ENCODE results near the gene ODAD4.

DNA sequence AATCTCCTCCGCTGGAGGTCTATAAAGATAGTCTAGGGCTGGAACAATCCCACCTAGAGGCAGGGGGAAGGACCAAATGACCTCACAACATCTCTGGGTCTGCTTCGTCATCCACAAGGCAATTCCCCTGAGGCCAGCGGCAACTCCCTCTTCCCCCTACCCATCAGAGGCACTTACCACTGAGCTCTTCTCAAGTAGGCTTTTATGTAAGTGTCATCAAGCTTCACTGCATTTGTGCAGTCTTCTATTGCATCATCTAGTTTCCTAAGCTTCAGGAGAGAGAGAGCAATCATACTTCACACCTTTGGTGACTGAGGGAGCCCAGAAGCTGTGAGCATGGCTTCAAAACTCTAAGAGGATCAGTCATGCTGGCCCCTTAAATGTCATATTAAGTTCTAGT lies 57.2 kb downstream of the ODAD4 start:
- TF ChIP-seq, protein P1, sequence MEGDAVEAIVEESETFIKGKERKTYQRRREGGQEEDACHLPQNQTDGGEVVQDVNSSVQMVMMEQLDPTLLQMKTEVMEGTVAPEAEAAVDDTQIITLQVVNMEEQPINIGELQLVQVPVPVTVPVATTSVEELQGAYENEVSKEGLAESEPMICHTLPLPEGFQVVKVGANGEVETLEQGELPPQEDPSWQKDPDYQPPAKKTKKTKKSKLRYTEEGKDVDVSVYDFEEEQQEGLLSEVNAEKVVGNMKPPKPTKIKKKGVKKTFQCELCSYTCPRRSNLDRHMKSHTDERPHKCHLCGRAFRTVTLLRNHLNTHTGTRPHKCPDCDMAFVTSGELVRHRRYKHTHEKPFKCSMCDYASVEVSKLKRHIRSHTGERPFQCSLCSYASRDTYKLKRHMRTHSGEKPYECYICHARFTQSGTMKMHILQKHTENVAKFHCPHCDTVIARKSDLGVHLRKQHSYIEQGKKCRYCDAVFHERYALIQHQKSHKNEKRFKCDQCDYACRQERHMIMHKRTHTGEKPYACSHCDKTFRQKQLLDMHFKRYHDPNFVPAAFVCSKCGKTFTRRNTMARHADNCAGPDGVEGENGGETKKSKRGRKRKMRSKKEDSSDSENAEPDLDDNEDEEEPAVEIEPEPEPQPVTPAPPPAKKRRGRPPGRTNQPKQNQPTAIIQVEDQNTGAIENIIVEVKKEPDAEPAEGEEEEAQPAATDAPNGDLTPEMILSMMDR (conservative IDR thresholded peaks at IDR 0.05; ENCODE audit: low read depth, low read length) = no peak
- TF ChIP-seq MXI1 (IDR thresholded peaks at IDR 0.05; ENCODE audit: borderline replicate concordance, low read depth, low read length) = no peak
- no peak for TF ChIP-seq POLR2A (IDR thresholded peaks at IDR 0.05; ENCODE audit: low read depth, low read length)
- no peak for TF ChIP-seq BHLHE40 (IDR thresholded peaks at IDR 0.05; ENCODE audit: low read depth, low read length)
- TF ChIP-seq RAD21 (IDR thresholded peaks at IDR 0.05; ENCODE audit: low read length) = no peak
- no peak for TF ChIP-seq MAZ (IDR thresholded peaks at IDR 0.05; ENCODE audit: borderline replicate concordance, low read depth, low read length)
- TF ChIP-seq, protein P2, sequence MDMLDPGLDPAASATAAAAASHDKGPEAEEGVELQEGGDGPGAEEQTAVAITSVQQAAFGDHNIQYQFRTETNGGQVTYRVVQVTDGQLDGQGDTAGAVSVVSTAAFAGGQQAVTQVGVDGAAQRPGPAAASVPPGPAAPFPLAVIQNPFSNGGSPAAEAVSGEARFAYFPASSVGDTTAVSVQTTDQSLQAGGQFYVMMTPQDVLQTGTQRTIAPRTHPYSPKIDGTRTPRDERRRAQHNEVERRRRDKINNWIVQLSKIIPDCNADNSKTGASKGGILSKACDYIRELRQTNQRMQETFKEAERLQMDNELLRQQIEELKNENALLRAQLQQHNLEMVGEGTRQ (IDR thresholded peaks at IDR 0.05; ENCODE audit: low read depth, low read length) = no peak
- peak; percentile 49; the same call in 1 of the 2 replicates for TF ChIP-seq CEBPB (IDR thresholded peaks at IDR 0.05; ENCODE audit: low read depth, low read length)
- TF ChIP-seq RCOR1 (IDR thresholded peaks at IDR 0.05; ENCODE audit: insufficient replicate concordance, low read length) = no peak
